Stimulated activated CD4-positive, alpha-beta T cell treated with anti-CD3 and anti-CD28 coated beads, Interleukin-2, amount 100 ng/mL, for 4 hours (primary cell): ENCODE results near the gene RTL10.
"Not testable (repeated sequence)": the region's sequence is repeated elsewhere in the genome, so short reads cannot be mapped to it uniquely, and the experiment has no call there.

ENCODE experiments used
- DNase-seq: peaks from one replicate; pipeline ENCODE4 v3.0.0-alpha.2; 2020; ENCODE audit warnings: low read depth

RTL10 gene

GRCh38 chr22:19888131-19888746 lies 33.6 kb upstream of the RTL10 start:
- no peak for DNase-seq

- no peak for DNase-seq
Observed at GRCh38 chr22:19887256-19887985, 32.7 kb upstream of the RTL10 start.

GRCh38 chr22:19886605-19887255 lies 32.1 kb upstream of the RTL10 start:
- peak; percentile 26 for DNase-seq

- DNase-seq, result no peak
Observed at GRCh38 chr22:19885841-19886592, 31.3 kb upstream of the RTL10 start.

- DNase-seq, result no peak
Observed at GRCh38 chr22:19884954-19885751, 30.5 kb upstream of the RTL10 start.

- DNase-seq, result no peak
Observed at GRCh38 chr22:19884161-19884953, 29.7 kb upstream of the RTL10 start.

- DNase-seq, result not testable (repeated sequence)
Observed at GRCh38 chr22:19883446-19883845, 28.8 kb upstream of the RTL10 start.

- DNase-seq, result no peak
Observed at GRCh38 chr22:19882446-19883381, 28.0 kb upstream of the RTL10 start.

- DNase-seq, result no peak
Observed at GRCh38 chr22:19880786-19881569, 26.3 kb upstream of the RTL10 start.

- DNase-seq, result no peak
Observed at GRCh38 chr22:19879992-19880785, 25.5 kb upstream of the RTL10 start.

- DNase-seq, result no peak
Observed at GRCh38 chr22:19879643-19879991, 24.9 kb upstream of the RTL10 start.

GRCh38 chr22:19879246-19879570 lies 24.5 kb upstream of the RTL10 start:
- DNase-seq, result no peak

- no peak for DNase-seq
Observed at GRCh38 chr22:19878461-19879245, 24.0 kb upstream of the RTL10 start.

GRCh38 chr22:19877626-19878339 lies 23.1 kb upstream of the RTL10 start:
- DNase-seq, result no peak

GRCh38 chr22:19876941-19877625 lies 22.4 kb upstream of the RTL10 start:
- DNase-seq, result no peak

- no peak for DNase-seq
Observed at GRCh38 chr22:19876314-19876940, 21.8 kb upstream of the RTL10 start.
